Stimulated activated CD8-positive, alpha-beta memory T cell treated with anti-CD3 and anti-CD28 coated beads, Interleukin-4, amount 100 ng/mL, for 24 hours (primary cell): ENCODE data around the gene PRSS3.
A peak's percentile ranks its signal among the peaks of the same experiment; 100 is the strongest.
"Not testable (repeated sequence)": the region's sequence is repeated elsewhere in the genome, so short reads cannot be mapped to it uniquely, and the experiment has no call there.

Experiments
- DNase-seq: peaks from one replicate; pipeline ENCODE4 v3.0.0-alpha.2; 2020; ENCODE audit warnings: low read depth

Gene PRSS3

GRCh38 chr9:33795281-33795680 lies at the start of gene PRSS3:
TSS of gene PRSS3 (plus strand) at chr9:33795561. CDS start at chr9:33795574, 13 bp downstream.
- DNase-seq, result no peak

- peak; percentile 24 for DNase-seq
Observed at GRCh38 chr9:33748633-33749304, 46.6 kb upstream of the PRSS3 start.

- DNase-seq, result peak; percentile 24
Observed at GRCh38 chr9:33749305-33749654, 46.1 kb upstream of the PRSS3 start.

- no peak for DNase-seq
Observed at GRCh38 chr9:33750307-33750838, 45.0 kb upstream of the PRSS3 start.

GRCh38 chr9:33750839-33751339 lies 44.5 kb upstream of the PRSS3 start:
- DNase-seq, result no peak

GRCh38 chr9:33751536-33752129 lies 43.7 kb upstream of the PRSS3 start:
- DNase-seq, result no peak

GRCh38 chr9:33752130-33752637 lies 43.2 kb upstream of the PRSS3 start:
- DNase-seq, result no peak

- DNase-seq, result not testable (repeated sequence)
Observed at GRCh38 chr9:33752789-33753188, 42.6 kb upstream of the PRSS3 start.

GRCh38 chr9:33759648-33760047 lies 35.7 kb upstream of the PRSS3 start:
- DNase-seq, result not testable (repeated sequence)

GRCh38 chr9:33762343-33762742 lies 33.0 kb upstream of the PRSS3 start:
- DNase-seq, result no peak

- DNase-seq, result not testable (repeated sequence)
Observed at GRCh38 chr9:33763709-33764108, 31.7 kb upstream of the PRSS3 start.

GRCh38 chr9:33765411-33765810 lies 29.9 kb upstream of the PRSS3 start:
- DNase-seq, result no peak

GRCh38 chr9:33770156-33770880 lies 25.0 kb upstream of the PRSS3 start:
- not testable (repeated sequence) for DNase-seq

GRCh38 chr9:33773135-33773534 lies 22.2 kb upstream of the PRSS3 start:
- DNase-seq, result not testable (repeated sequence)

GRCh38 chr9:33774074-33774659 lies 21.2 kb upstream of the PRSS3 start:
- DNase-seq, result not testable (repeated sequence)

GRCh38 chr9:33776578-33776977 lies 18.8 kb upstream of the PRSS3 start:
- no peak for DNase-seq

- DNase-seq, result peak; percentile 11
Observed at GRCh38 chr9:33778700-33779351, 16.5 kb upstream of the PRSS3 start.

- no peak for DNase-seq
Observed at GRCh38 chr9:33780276-33780675, 15.1 kb upstream of the PRSS3 start.

- no peak for DNase-seq
Observed at GRCh38 chr9:33781736-33782135, 13.6 kb upstream of the PRSS3 start.

- no peak for DNase-seq
Observed at GRCh38 chr9:33782395-33783152, 12.8 kb upstream of the PRSS3 start.

- no peak for DNase-seq
Observed at GRCh38 chr9:33785914-33786313, 9.4 kb upstream of the PRSS3 start.
